Inflammatory macrophage (primary cell): ENCODE data around the gene PPP2R2B.

Experiments
- DNase-seq, 2 donors: peaks; one replicate each; pipeline ENCODE4 v3.0.0-alpha.2; 2020 to 2022

The PPP2R2B gene

DNA sequence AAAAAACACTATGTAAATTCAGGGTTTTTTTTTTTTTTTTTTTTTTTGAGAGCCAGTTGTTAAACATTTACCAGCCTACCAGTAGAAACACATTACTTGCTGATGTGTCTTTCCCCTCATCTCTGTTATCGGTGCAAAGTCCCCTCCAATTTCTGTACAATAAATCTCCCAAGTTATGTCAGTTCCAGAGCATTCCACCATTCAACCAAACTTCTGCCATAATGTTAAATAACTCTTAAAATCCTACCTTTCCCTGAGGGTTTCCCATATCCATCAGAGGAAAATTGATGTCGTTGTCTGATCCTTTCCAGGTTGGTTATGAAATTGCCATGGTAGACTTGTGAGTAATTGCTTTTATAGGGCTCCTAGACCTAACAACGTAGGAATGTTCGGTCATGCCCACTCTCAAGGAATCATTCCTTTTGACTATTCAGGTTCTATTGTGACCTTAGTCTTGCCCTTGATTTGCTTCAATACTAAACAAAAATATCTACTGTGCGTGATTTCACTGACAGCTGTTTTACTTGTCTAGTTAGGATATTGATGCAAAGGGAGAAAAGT is 5.6 kb upstream of the PPP2R2B start:
- no peak for DNase-seq

DNA sequence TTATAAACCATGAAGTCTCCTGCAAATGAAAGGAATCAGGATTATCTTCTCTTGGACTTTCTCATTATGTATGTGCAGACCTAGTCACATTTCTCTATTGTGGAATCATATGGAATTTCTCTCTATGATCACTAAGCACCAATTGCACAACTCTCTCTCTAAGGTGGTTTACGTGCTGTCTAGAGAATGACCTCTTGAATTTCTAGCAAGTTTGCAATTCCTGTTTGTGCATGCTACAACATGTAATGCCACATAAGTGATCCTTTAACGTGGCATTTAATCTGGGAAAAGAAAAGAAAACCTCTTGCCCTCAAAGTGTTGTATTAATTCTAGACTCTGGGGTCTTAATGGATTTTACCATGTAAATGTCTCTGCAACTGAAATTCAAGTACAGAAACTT is 5.0 kb upstream of the PPP2R2B start:
- DNase-seq, result no peak

DNA sequence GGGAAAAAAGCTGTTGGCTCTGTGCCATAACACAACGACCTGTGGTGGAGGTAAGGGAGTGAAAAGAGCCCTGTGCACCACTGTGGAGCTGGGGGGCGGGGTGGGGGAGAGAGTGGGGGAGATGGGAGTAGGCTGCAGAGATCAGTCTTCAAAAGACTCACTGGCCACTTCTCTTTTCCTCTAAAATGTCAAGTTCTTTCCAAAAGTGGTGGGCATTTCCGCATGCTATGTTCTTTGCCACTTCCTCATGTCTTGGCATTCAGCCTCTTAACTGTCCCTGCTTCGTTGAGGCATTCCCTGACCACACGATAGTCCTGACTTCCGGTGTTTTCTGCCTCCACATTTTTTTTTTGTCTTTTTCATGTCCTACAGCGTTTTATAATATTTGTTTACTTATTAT is 2.4 kb upstream of the PPP2R2B start:
- DNase-seq, result peak; percentile 70 to 79

DNA sequence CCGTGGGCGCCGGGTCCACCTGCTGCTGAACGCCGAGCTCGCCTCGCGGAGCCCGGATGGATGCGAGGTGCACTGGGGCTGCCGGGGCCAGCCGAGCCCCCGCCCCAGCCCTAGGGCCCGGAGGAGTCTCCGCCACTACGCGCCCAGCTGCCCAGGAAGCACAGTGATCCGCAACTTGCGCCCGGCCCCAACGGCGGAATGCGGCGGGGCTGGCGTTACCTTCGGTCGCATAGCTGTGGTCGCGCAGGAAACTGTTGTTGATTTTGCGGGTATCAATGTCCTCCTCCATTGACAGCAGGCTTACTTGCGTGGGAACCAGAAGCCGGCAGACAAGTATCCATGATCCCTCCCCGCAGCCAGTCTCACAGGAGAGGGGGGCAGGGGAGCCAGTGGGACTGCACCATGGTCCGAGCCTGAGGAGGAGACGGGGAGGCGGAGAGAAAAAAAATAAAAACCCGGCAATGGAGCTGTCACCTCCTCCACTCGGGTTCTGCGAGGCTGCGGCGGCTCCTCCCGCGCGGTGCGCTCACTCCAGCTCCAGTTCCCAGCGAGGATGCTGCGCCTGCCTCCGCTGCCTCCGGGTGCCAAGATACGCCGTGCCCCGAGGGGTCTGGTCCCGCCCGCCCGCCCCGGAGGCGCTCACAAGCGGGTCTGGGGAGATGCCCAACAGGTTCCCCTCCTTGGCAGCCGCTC is 628 bp downstream of the PPP2R2B start:
- no peak for DNase-seq

DNA sequence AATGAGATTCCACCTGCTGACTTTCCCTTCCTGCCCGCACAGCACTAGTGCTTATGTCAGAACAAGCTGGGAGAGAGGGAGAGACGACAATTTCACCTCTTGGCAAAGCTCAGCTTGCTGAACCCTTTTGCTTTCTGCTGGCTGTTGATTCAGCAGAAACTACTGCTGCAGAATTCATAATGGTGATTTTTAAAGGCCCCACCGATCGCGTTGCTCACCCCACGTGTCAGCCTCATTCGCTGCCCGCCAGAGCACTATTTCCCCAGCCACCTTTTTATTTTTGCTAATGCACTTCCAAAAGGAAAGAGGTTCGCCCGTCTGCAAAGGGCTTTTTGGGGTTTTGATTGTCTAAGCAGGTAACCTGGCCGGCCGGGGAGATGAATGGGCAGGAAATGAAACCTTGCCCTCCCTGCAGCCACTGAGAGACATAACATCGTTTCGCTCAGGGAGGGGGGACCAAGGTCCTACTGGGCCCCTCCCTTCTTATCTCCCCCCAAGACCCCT is 1.3 kb downstream of the PPP2R2B start:
- DNase-seq, result no peak

DNA sequence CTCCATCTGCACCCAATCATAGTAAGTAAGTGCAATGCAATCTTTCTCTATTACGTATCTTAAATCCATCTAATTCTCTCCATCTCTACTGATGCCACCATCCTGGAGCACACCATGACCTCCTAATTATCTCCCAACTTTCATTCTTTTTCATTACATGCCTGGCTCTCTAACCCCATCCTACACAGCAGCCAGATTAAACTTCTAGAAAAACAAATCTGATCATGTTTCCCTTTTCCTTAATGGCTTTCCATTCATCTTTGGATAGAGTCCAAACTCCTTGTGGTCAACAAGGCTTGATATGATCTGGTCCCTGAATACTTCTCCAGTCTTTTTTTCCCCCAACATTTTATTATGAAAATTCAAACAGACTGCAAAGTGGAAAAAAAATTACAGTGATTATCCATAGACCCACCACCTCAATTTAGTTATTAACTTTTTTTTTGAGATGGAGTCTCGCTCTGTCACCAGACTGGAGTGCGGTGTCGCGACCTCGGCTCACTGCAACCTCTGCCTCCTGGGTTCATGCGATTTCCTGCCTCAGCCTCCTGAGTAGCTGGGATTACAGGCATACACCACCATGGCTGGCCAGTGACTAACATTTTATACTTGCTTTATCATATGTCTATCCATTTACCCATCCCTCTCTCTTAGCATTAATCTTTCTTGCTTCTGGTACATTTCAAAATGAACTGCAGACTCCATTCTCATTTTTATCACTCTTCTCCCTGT is 5.2 kb downstream of the PPP2R2B start:
- no peak for DNase-seq

DNA sequence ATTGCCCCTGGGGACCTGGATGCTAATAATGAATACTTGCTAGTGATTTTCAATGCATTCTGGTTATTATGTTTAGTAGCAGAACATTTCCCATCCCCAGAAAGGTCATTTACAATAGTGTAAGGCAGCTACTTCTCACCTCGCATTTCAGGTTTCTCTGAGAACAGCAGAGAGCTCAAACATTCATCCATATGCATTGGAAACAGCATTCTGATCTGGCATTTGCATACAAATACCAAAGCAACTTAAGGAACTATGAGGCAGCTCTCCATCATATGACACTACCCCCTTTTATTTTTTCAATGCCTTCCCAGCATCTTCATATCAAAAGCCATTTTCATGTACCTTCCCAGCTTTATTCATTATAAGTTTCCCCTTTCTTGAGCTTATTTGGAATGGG is 6.4 kb downstream of the PPP2R2B start:
- DNase-seq, result no peak

DNA sequence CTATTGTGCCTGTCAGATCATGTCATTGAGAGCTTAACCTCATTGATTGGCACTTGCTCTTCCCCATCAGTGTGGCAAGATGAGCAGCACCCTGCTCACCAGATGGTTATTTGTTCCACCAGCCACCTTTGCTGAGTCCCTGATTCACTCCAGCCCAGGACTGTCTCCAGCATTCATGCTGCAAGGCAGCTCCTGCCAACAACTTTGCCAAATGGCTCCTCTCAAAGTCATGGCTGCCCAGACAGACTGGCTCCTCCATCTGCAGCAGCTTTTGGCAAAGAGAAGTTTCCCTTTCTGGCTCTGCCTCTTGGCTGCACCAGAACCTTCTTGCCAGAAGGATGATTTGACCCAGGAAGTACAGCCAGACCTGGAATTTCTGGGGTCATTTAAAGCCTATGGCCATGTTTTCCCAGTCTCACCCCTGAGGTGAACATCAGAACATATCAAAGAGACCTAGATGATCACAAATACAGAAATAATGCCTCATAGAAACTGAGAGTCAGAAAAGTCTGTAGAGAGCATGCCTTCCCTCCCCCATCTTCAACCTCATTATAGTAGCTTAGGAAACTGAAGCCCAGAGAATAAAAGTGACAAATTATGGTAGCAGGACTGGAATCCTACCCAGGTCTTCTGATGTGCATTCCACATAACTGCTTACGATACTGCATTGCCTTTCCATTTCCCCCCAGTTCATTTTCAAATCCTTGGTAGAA is 10.4 kb downstream of the PPP2R2B start:
- DNase-seq, result no peak

DNA sequence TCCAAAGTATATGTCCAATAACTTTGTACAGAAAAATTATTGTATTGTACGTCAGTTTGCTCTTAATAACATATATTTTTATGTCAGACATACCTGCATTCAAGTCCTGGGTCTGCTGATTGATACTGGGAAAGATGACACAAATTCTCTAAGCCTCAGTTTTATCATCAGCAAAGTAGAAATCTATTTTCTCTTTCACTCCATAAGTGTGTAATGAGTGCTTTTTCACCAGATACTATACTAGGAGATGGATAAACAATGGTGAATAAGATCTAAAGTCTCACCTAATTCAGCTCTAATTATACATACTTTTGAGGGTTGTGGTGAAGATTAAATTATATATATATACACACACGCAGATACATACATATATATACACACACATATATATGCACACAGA is 12.3 kb downstream of the PPP2R2B start:
- DNase-seq, result no peak

DNA sequence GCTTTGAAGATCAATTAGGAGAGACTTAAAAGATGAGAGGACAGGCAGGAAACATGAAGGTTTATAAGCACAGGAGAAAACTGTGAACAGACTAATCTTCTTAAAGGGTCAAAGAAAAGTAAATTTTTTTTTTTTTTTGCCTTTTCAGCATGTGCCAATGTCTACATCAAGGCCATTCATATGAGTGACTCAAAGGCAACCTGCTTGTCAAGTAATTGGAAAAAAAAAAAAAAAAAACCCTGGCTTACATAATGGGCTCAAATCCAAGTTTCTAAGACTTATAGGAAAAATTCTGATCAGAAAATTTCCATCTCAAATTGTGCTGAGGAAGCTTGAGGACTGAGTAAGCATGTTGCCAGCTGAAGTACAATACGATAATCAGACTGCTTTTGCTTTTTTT is 15.9 kb downstream of the PPP2R2B start:
- DNase-seq, result no peak

DNA sequence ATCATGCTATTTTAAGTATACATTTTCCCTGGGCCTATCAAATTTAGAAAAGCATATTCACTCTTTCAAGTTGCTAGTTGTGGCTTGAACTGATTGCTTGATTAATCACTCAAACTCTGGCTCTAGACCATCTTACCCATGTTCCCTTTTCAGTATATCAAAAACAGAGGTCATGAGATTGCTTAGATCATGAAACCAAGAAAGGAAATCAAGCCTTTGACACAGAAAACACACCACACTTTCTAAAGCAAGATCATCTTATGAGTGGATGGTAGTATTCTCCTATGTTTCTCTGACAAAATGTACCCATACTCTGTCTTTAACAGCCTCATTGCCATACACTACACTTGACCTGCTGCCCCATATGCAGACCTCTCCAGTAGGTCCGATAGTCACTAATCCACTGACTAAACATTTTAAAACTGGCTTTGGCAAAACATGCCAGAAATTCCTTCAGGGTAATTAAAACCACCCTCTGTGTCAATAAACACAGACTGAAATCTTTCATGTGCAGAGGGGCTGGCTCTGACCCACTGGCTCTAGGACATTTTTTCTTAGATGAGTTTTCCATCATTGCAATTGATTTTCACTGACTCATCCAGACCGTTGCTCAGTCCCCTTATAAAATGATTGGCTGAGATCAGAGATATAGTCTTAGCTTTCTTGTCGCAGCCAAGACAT is 18.2 kb downstream of the PPP2R2B start:
- no peak for DNase-seq

DNA sequence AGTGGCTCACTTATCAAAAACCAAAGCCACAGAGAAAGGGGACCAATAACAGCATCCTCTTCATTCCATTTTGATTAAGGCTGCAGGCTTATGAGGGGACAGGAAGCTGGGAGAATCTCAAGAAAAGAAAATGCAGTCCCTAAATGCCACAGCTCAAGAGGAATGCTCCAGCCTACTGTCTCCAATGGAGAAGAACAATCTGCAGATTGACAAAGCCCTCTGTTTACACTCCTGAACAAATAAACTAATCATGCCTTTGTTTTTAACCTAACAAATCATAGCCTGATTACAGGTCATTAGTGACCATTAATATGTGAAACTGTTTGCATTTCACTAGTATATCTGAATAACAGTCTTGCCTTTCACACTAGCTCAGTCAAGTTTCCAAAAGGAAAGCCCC is 26.5 kb downstream of the PPP2R2B start:
- no peak for DNase-seq

DNA sequence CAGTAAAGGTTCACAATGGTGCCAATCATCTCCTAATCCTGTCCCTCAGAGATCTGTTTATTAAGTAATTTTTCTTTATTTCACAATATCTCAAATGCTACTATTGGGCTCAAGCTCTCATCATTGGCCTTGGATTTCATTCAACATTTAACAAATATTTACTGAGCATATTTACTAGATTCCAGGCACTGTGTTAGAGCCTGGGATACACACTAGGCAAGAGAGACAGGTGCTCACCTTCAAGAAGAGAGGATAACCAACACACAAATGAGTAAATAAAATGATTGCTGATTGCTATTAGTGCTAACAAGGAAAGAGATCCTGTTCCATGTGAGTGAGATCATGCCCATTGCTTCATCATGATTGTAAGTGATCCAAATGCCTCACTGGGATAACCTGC is 27.4 kb downstream of the PPP2R2B start:
- no peak for DNase-seq

DNA sequence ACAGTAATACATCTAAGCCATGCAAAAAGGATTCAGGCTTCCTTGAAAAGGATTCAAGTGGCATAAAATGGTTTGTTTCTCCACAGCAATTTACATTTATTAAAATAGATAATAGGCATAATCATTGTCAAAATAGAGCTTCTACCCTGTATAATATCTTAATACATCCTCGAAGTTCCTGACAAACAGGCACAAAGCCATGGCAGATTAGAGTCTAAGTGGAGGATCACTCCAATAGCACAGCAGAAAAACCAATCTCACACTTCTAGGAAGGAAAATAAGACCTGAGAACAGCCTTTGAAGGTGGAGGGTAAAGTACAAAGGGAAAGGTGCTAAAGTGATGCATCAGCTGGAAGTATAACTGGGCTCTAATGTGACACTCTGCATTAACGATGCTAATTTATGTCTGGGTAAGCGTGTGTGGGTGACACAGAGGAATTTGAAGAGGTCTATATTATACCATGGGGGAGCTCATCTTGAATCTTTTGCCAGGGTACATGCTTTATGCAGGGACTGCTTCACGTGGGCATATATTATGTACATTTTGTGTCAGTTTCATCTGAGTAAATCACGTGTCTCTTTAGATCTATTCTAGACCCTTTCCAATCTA is 28.8 kb downstream of the PPP2R2B start:
- no peak for DNase-seq

DNA sequence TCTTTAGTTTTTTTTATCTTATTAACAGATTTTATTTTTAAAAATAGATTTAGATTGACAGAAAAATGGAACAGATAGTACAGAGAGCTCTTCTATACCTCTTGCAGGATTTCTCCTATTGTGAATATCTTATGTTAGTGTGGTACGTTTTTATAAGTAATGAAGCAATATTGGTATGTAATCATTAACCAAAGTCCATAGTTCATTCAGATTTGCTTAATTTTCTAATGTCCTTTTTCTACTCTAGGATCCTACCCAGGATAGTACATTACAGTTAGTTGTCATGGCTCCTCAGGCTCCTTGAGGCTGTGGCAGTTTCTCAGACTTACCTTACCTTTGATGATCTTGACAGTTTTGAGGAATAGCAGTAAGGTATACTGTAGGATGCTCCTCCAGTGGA is 30.4 kb downstream of the PPP2R2B start:
- DNase-seq, result no peak

DNA sequence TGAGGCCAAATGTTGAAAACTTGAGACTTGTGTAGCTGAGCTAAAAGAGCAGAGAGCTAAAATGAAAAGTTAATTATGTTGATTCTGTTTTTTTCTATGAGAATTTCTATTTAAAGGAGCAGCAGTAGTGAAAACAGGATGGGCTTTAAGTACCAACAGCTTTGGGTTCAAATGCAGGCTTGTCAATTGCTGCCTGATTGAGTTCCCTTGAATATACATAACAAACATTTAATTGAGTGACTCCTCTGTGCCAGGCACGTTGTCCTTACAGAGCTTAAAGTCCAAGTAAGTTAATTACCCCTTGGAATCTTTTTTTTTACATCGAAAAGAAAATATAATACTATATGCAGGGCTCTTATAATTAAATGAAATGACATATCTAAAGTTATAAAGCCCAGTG is 38.5 kb downstream of the PPP2R2B start:
- DNase-seq, result no peak

DNA sequence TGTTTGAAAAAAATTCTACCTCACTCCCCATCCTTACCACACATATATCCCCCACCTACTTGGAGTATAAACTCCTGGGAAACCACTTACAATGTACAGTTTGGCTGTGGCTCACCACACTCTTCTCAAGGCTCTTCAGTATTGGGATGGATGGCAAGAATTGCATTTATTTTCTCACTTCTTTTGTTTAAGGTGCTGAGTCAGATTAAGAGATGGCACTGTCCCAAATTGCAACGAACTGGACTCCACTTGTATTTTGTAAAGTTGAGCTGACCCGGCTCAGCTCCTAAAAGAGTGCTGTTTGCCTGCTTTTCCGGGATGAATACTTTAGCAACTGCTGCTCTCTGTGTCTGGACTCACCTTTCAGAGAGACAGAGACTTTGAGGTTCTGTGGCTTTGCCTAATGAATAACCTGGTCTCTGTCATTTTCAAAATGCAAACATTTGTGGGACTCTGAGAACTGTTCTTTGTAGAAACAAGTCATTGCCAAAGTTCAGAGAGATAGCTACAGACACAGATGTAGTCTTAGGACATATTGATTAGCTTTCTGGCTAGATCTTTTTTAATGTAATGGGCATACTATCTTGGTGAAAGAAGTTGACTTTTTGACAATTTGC is 42.2 kb downstream of the PPP2R2B start:
- no peak for DNase-seq

DNA sequence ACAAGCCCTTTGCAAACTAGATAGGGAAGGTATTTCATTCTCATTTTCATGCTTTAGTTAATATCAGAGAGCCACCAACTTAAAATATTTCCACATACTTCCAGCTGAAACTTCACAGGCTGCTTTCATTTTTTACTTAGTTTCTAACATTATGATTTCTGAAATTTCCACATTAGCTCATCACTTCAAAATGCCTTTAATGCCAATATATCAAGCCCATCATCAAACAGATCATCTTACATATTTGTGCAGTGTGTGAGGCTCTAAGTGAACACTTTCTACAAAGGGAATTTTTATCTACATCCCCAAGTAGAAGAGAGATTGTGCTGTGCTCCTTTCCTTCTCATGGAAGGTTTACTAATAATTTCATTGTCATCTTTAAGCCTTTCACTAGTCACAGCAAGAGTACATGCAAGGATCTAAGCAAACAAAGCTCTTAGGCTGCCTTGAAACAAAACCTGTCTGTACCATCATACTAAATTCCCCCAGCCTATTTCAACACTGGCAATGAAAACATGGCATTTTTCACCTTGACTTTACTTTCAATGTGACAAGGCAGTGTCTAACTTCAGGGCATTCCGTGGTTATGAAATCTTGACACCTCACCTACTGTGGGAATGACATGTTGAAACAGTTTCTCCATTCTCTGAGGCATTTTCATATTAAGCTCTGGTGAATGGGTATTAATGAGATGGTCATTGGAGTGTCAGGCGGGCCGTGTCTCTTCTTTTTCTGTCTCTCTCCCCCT is 45.4 kb downstream of the PPP2R2B start:
- DNase-seq, result no peak

DNA sequence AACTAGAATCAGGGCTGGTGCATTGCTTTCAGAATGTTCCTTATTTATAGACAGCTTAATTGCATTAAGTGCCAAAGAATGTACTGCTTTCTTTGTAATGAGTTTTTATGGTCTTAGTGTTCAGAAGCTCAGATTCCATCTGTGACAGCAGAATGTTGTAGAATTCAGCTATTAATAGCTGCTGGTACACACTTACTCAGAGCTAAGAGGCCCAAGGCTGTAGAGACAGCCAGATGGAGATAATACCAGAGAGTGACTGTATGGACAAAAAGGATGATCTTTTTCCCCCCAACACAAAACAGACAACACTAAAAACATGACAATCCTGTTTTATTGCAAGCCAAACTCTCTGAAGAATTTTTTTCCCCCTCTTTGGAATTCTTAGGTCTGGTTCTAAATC is 50.2 kb downstream of the PPP2R2B start:
- DNase-seq, result no peak

DNA sequence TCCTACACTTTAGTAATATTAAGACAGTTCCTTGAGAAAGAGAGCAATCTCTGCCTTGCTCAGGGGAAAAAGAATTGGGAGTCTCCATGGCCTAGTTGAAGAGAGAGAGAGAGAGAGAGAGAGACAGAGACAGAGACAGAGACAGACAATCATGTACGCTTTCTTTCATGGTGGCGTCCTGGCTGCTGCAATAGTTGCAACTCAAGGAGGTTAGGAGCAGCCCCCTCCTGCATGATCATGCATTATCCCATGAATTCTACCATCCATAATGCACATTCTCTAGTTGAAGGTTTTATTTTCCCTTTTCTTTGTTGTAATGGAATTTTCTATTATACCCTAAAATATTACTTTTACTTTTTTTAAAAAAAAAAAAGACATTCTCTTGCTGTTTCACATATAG is 50.7 kb downstream of the PPP2R2B start:
- DNase-seq, result no peak

DNA sequence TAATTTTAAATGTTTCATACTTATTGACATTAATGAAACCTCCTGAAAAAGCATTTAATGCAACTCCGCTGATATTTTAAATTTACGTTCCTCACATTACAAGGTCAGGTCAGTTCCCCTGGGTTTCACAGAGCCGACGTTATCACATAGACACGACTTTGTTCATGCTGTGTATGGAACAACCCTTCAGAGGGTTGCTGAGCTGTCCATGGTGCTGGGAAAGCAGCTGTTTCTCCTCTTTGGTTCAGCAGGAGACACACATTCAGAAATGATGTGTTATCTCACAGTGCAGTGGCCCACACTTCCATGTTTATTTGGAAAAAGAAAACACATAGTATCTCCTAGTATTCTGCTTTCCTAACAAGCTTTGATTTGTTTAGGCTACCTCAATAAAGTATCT is 53.5 kb downstream of the PPP2R2B start:
- DNase-seq, result peak in 1 of 2 donors; percentile 39
